Measurements from ENCODE around the gene DENND2A.
"Not testable (repeated sequence)": the region's sequence is repeated elsewhere in the genome, so short reads cannot be mapped to it uniquely, and the experiment has no call there.

The DENND2A gene

DNA sequence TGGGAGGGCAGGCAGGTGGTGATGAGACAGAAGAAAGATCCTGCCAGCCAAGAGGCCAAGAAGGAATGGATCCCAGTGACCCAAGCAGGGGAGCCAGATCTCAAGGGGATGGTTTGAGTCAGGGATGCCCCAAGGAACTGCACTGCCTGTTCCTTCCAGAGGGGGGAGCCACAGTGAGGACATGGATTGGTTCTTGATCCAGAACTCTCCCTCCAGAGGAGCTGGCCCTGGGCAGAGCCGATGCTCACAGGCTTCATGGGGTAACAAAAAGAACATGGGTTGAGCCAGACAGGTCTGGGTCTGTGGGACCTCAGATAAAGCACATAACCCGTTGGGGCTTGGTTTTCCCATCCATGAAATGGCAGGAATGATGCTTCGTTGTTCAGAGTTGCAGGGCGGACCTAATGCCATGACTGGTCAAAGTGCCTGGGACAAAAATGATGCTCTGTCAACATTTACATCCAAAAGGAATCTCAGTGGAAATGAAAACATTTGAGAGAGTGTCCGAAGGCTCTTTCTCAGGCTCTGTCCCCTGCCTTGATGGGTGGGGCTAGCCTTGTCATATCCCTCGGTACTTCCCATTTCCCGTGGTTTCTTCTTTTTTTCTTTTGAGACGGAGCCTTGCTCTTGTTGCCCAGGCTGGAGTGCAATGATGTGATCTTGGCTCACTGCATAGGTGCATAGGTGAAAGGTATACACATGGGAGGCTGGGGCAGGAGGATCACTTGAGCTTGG lies 4.7 kb upstream of the DENND2A start:
- DNase-seq = no peak

DNA sequence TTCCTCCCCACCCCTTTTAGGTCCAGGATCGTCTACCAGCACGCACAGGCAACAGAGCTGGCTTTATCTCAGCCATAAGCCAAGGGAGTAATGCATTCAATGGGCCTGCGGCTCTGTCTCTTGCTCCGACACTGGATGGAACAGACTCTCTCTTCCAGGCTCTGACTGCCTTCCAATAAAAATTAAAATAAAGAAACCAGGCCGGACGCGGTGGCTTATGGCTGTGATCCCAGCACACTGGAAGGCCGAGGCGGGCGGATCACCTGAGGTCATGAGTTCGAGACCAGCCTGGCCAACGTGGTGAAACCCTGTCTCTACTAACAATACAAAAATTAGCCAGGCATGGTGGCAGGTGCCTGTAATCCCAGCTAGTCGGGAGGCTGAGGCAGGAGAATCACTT lies 4.1 kb upstream of the DENND2A start:
- DNase-seq = not testable (repeated sequence)

DNA sequence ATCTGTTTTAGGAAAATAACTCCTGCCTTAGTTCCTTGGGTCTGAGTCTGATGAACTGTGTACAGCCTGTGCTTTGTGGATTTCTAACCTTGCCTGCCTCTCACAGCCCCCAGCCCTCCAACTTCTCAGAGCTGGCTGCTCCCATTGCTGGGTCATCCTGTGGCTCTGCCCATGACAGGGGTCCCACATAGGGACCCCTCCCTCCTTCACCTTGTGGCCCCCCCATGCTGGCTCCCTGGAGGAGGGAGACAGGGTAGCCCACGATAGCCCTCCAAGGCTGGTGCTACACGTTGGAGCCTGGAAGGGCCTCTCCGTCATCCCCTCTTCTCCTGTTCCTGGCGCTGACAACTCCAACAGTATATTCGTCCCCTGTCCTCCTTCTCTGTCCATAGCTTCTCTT lies 2.8 kb upstream of the DENND2A start:
- no peak for DNase-seq

DNA sequence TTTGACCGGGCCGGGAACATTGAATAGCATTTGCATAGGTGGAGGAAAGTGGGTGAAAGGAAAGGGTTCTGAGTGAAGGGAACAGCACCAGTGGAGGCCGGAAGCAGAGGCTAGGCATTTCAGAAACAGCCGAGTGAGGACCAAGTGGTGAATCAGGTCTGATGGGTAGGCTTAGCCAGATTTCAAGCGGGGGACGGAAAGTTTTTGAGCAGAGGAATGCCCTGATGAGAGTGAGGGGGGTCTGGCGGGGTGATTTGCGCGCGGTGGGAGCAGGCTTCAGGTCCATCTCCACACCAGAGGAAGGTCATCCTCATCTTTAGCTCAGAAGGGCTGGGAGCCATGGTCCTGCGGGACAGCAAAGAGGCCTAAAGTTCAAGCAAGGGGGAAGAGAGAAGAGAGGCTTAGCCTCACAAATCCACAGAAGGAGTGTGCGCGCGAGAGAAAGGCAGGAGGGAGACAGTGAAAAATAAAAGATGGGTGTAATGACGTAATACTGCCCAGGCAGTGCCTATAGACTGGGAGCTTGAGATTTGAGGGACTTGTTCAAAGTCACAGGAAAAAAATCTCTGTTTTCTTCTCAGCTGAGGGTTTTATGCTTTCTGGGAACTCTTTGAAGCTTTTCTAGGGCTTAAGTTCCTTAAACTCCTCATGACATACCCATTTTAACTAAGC lies 1.0 kb upstream of the DENND2A start:
- no peak for DNase-seq

DNA sequence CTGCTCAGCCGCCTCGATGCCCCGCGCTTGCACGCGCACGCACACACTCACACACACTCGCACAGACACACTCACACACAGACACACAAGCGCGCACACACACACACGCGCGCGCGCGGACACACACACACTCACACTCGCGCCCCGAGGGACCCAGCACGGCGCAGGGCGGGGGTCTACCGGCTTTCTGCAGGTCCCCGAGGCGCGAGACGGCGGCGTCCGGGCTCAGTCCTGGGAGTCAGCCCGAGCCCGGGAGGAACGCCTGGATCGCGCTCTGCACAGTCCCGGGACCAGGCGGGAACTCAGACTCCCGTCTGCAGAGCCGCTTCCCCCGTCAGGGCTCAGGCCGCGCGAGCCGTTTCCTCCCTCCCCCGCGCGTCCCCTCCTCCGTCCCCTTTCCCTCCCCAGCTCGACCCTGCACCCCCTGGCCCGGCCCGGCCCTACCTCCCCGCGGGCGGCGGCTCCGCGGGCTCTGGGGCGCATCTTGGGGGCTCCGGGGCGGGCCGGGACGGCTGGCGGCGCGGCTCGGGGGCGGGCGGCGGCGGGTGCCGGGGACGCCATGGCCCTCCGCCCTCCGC lies 464 bp downstream of the DENND2A start:
- DNase-seq = no peak

DNA sequence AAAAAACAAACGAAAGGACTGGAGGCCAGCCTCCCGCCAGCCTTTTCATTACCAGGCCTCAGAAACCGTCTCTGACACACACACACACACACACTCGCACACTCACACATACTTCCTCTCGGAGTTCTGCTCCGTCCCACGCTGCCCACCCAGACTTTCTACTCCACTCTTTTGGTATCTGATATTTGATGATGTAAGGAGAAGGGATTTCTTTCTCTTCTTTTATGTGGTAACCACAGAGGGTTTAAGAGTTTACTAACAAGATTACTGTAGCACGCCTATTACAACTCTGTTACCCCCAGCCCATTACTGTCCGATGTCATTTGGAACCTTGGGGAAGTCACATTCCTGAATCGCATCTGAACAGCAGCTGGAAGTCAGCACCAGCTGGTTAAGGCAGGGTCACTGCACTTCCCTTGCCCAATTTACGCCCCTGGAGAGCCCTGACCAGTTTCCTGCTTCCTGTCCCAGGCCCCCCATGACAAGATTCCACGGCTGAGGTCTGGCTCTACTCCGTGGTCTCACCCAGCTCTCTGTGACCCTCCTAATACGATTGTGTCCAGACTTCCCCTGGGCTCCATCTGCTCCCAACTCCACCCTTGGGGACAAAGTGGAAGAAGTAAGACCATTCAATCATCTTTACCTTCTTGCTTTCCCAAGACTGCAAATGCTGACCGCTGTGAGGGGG lies 1.1 kb downstream of the DENND2A start:
- DNase-seq = no peak

DNA sequence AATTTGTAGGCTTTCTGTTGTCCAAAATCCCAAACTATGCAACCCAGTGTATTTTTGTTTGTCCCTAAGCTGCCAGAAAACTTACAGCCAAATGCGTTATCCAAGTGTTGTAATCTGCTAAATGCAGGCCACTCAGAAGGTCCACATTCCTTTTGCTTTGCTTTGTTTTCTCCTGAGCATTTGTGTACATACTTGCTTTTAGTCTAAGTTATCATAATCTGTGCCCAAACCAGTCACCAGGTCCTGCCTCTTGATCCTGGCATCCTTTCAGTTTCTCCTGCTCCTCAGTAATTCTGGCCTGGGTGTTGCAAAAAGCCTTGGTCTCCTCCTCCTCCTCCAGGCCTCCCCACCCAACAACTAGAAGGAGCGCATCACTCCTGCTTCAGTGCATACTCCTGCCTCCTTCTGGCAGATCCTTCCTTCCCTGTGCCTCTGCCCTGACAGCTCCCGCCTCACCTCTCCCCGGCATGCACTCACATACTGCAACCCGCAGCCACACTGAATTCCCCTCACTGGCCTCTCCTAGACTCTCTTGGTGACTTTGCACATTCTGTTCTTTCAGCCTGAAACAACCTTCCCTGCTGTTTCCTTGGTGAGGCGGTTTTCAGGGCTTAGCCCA lies 2.3 kb downstream of the DENND2A start:
- DNase-seq = no peak

DNA sequence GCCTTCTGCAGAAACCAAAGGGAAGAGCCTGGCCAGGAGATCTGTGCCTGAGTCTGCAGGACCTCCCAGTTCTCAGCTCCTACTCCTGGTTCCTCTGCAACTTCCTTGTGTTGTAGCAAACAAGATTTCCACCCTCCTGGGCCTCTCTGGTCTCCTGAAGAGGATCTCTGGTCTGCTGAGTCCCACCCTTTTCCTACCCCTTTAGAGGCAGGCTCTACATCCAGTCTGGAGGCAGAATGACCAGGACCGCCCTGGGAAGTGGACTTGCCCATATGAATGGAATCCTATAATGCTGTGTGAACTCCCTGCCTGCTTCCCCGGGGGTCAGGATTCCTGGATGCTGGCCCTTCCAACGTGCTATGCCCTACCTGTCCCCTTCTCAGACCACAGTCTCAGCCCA lies 3.2 kb downstream of the DENND2A start:
- DNase-seq = no peak

DNA sequence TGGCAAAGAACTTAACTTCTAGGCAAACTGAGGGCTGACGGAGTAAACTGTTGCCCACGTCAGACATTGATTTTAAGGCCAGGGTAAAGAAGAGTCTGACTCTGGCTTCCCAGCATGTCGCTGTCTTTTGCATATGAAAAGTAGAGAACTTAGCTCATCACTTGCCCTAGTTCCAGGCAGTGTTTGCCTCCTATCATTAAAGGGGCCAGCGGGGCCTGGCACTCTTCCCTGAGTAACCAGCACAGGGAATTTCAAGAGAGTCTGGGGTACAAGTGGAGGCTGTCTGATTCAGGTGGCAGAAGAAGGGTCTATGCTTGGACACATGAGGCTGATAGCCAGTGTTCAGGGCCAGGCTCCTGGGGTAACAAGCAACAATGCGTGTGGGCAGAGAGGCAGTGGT lies 4.8 kb downstream of the DENND2A start:
- no peak for DNase-seq

DNA sequence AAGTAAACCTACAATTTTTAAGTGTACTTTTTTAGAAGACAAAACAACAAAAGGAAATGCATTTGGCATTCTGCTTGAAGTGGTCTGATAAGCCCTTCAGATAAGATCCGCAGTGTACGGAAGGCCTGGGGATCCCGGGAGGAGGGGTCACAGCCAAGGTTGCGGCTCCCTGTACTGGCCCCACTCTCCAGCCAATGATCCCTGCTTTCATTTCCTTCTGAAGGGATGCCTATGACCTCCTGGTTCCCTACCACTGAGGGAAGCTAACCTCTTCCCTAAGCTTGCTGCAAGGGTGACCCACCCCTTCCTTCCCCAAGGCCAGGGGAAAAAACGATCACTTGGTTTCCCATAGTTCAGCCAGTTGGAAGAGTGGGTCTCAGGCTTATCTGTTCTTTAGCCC lies 5.3 kb downstream of the DENND2A start:
- DNase-seq = no peak

DNA sequence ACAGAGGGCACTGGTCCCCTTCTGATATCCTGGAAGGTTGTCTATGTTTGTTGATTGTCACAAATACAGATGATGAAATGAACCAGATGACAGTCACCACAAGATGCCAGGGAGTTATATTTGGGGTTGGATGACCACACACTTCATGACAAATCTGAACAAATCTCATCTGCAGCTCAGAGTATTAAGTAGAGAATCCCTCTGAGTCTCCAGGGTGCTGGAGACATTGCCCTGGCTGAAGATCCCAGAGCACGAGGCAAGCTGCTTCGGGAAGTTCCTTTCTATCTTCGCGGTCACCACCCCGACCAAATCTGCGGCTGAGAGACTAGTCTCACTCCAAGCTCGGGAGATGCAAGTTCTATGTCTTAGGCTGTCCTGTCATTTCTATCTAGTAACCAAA lies 9.0 kb downstream of the DENND2A start:
- DNase-seq = no peak

DNA sequence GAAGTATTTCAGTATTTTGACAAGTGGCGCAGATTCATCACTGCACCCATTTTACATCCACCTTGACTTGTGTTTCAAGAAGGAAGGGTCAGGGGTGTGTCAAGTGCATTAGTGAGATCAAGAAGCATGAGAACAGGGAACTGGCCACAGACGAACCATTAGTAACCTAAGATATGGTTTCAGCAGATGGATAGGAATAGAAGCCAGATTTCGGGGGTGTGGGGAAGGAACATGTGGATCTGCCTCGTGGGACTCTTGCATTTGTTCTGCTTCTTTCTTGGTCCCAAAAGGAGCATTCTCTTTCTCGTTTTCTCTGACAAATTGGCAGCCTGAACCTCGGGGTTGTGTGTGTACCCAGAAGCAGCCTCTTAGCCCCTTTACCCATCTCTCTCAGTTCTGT lies 9.6 kb downstream of the DENND2A start:
- no peak for DNase-seq

DNA sequence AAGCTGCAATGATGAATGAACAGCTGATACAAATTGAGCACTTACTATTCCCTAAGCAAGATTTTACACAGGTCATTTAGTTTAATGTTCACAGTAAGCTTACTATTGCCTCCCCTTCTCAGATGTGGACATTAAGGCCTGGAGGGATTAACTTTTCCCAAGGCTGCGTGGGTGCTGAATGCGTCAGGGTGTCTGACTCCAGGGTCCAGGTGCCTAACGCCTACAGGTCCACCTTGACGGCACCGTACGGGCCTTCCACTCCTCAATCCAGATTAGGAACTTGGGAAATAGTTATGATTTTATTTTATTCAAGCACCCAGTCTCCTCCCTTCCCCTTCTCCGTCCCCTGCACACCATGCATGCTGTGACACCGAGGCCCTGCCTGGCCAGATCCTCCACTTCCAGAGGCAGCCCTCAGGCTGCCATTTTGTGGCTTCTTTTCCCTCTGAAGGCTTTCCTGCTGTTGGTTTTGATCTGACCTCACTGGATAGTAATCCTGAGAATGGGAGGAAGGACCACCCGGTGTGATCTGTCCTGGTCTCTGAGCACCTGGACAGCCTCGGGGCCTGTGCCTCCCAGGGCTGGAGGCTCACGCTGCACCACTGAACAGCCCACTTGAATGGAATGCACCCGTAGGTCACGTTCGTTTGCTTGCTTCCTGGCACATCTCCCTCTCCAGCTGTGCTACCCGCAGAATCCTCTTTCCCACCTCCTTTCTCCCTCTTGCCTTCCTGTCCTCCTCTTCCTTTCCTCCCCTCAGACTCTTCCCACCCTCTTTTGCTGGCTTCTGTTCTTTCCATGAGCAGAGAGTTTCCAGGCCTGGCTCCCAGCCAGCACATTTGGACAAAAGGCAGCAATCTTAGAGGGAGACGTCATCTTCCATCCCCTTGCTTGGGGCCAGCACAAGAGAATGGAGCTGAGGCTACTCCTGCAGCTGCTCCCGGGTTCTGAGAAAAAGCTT lies 14.4 kb downstream of the DENND2A start:
- no peak for DNase-seq

DNA sequence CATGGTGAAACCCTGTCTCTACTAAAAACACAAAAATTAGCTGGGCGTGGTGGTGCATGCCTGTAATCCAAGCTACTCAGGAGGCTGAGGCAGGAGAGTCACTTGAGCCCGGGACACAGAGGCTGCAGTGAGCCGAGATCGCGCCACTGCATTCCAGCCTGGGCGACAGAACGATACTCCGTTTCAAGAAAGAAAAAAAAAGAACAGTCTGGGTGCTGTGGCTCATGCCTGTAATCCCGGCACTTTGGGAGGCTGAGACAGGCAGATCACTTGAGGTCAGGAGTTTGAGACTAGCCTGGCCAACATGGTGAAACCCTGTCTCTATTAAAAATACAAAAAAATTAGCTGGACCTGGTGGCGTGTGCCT lies 15.4 kb downstream of the DENND2A start:
- DNase-seq = not testable (repeated sequence)

DNA sequence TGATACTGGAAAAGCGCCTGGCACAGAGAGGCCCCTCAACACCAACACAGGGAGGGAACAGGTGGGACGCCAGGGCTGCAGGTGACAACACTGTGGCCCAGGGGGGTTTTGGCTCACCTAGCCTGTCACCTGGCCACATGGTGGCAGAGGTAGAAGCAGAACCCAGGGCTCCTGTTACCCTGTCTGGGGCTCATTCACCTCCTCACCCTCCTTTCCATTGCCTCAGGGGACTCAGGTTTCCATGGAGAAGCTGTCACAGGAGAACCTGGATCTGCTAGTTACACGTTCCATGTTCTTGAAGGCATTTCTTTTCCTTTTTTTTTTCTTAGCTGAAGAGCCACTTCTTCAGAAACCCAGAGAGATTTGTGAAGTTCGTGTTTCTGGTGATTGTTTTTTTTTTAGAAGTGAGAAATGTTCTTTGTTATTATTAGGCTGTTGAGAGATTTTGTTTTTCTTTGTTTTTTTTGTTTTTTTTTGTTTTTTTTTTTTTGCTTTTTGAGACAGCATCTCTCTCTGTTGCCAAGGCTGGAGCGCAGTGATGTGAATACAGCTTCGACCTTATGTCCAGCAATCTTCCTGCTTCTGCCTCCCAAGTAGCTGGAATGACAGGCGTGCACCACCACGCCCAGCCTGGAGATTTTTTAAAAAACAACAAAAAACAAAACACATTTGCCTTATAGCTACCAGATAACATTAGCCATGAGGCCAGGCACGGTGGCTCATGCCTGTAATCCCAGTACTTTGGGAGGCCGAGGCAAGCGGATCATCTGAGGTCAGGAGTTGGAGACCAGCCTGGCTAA lies 16.0 kb downstream of the DENND2A start:
- no peak for DNase-seq

DNA sequence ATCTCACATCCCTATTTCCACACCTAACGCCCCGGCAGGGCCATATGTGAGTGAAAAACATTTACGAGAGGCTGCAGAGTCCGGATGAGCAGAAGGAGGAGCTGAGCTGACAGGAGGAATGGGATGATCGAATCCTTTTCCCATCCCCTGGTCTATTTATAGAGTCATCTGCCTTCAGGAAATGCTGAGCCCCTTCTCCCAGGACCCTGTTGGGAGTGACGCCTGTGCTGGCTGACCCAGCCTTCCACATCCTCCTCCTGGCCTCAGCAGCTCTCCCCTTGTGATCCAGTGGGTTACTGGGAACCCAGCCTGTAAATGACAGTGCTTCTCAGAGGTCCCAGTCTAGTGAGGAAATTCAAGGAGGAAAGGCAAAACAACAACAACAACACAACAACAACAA lies 16.6 kb downstream of the DENND2A start:
- DNase-seq = no peak

DNA sequence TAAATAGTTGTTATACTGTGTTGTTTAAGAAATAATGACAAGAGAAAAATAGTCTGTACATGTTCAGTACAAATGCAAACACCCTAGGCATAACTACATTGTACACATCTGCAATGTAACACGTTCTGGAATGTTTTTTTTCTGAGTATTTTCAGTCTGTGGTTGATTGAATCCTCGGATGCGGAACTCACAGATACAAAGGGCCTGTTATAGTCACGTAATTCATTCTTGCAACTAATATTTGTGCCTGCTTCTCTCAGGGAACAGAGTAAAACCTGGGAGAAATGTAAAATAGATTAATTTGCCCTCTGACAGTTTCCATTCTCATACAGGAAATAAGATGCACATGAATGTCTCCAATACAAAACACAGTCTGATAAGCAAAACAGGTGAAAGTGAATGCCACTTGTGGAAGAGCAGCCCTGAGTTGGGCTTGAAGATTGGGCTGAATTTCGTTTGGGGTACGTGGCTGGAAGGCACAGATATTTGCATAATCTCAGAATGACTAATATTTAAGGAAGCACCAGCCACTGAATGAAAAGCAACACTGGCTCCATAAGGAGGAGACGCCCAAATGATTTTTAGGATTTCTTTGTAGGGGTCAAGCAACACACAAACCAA lies 19.1 kb downstream of the DENND2A start:
- no peak for DNase-seq

DNA sequence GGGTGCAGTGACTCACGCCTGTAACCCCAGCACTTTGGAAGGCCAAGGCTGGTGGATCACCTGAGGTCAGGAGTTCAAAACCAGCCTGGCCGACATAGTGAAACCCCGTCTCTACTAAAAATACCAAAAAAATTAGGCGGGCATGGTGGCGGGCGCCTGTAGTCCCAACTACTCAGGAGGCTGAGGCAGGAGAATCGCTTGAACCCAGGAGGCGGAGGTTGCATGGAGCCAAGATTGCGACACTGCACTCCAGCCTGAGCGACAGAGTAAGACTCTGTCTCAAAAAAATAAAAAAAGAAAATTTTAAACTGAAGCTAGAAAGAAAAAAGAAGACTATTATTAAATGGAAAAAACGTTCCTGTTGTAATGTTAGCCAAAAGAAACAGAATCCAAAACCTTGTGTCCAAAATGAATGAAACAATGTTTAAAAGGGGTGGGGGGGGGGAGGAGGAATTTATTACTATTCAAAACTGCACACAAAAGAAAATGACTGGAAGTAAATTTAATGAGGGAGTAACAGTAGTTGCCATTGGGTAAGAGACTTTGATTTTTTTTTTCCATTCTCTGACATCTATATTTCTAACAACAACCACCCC lies 20.6 kb downstream of the DENND2A start:
- not testable (repeated sequence) for DNase-seq

DNA sequence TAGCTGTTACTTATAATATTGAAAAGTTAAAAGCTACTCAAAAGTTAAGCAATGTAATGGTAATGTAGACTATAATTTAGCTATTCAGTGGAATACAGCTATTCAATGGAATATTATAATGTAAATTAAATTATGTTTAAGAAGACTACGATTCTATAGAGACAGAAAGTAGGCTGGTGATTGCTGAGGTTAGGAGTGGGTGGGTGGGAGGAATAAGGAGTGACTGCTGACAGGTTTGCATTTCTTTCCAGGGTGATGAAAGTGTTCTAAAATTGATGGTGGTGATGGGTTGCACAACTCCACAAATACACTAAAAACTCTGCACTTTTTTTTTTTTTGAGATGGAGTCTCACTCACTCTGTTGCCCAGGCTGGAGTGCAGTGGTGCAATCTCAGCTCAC lies 21.4 kb downstream of the DENND2A start:
- DNase-seq = no peak

DNA sequence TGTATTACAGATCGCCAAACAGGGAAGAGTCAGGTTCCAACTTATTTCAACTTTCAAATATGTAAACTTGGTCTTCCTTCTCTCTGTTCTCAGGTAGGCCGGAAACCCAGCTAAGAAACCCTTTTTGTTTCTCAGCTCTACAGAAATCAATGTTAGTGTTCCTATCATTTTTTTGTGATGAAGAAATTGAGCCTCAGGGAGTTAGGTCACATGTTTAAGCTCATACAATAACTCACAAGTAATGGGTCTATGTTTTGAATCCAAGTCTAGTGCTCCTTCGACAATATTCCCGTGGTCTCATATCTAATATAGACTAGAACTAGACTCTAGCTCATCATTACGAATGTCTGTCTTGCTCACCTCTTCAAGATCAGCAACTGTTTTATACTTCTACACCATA lies 22.3 kb downstream of the DENND2A start:
- DNase-seq = no peak

DNA sequence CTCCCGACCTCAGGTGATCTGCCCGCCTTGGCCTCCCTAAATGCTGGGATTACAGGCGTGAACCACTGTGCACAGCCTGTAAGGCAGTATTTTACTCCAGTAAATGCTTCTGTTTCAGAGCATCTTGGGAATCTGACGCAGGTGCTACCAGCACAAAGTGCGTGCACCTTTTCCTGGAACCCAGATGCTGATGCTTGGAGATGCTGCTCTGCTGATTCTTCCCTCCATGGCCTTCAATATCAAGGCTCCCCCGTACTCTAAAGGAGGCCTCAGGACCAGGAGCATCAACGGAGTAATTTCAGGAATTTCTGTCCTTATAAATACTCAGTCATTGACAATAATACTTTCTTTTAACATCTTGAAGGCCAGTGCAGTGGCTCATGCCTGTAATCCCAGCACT lies 23.5 kb downstream of the DENND2A start:
- no peak for DNase-seq
